ENCODE data around the gene KRT26. TPM values are rescaled to one million over a fixed set of nuclear protein-coding genes. Genes with fewer than 3 reads are reported as not detected.

KRT26 gene
- total and polyA plus RNA-seq, 2 of the 4 experiments (the other 2 are of a cell fraction): not detected

- H3K27ac ChIP-seq (ENCODE audit: insufficient read depth, low read length): no peak overlapping the region
- H2BK15ac ChIP-seq (ENCODE audit: low read depth, low read length): no peak overlapping the region
- no peak overlapping the region for H4K5ac ChIP-seq (ENCODE audit: low read depth, low read length)
- no peak overlapping the region for H3K4me3 ChIP-seq (ENCODE audit: insufficient read depth, low read depth, low read length)
- H2BK5ac ChIP-seq (ENCODE audit: low read depth, low read length, poor library complexity, severe bottlenecking): no peak overlapping the region
- 17% methylated on average over 2 of the region's 8 CpGs; no CpG with 5 or more reads in 1 of the 2 experiments for WGBS, 2 experiments (ENCODE audit: extremely low coverage in 2 of 2, insufficient read length in 1 of 2)
- no peak overlapping the region for H4K91ac ChIP-seq (ENCODE audit: insufficient read depth, low read depth, low read length)
- H3K9me3 ChIP-seq (ENCODE audit: control insufficient read depth, insufficient read depth, low read length): no peaks in the 10 kb centered on the region
- H3K9ac ChIP-seq (ENCODE audit: low read depth, low read length): no peak overlapping the region
- H2BK20ac ChIP-seq (ENCODE audit: low read depth, low read length): no peak overlapping the region
- H3K4me2 ChIP-seq (ENCODE audit: low read depth, low read length): no peak overlapping the region
- no peaks in the 10 kb centered on the region for H3K4me1 ChIP-seq (ENCODE audit: control insufficient read depth, insufficient read depth, low read length)
- H3K23ac ChIP-seq (ENCODE audit: low read depth, low read length): no peak overlapping the region
- ATAC-seq (ENCODE audit: low read depth) (no peak), DNase-seq (no peak)
- no peak for TF ChIP-seq CEBPB (IDR thresholded peaks at IDR 0.05; ENCODE audit: low read depth, low read length)
- no peak for TF ChIP-seq BHLHE40 (IDR thresholded peaks at IDR 0.05; ENCODE audit: low read depth, low read length)
- no peak overlapping the region for H2AK9ac ChIP-seq (replicated peaks; ENCODE audit: low read depth, low read length, poor library complexity)
- POLR2A ChIA-PET (ENCODE audit: unreplicated experiment): no interaction called here
- no peaks in the 10 kb centered on the region for H4K20me1 ChIP-seq (ENCODE audit: insufficient read depth, low read length)
- intact Hi-C loops (cut with micrococcal nuclease): no loop called here
- H3K14ac ChIP-seq (replicated peaks; ENCODE audit: low read depth, low read length): no peak overlapping the region
- H4K8ac ChIP-seq (ENCODE audit: low read depth in 2 of 2, low read length in 2 of 2): no peak overlapping the region
- no peak overlapping the region for H3K56ac ChIP-seq (ENCODE audit: extremely low read depth, insufficient read depth, low read length)
- H2AK5ac ChIP-seq (ENCODE audit: low read depth, low read length): no peak overlapping the region
- no TSS peak for BruUV-seq (replicated peaks)
- no peaks in the 10 kb centered on the region for H3K9me1 ChIP-seq (ENCODE audit: insufficient read depth, low read length)
- peaks cover 47% of the 10 kb centered on the region for H3K27me3 ChIP-seq (ENCODE audit: control insufficient read depth, insufficient read depth, low read length)
- H3K18ac ChIP-seq (ENCODE audit: low read depth, low read length): no peak overlapping the region
- dilution Hi-C loops (cut with HindIII; ENCODE audit: low sequenced_read_pairs, unreplicated experiment): no loop called here
- H3K36me3 ChIP-seq (ENCODE audit: control insufficient read depth, insufficient read depth, low read length): no peaks in the 10 kb centered on the region
- no peaks in the 10 kb centered on the region for H3K79me1 ChIP-seq (ENCODE audit: low read depth in 1 of 2, low read length in 2 of 2)
- no peak overlapping the region for H2AFZ ChIP-seq (replicated peaks; ENCODE audit: low read length, poor library complexity)
- in situ Hi-C loops (cut with MboI; ENCODE audit: low sequenced_read_pairs): no loop called here
- H3K4ac ChIP-seq (ENCODE audit: low read depth, low read length): no peak overlapping the region
- H2BK120ac ChIP-seq (ENCODE audit: low read depth, low read length): no peak overlapping the region
- CTCF ChIA-PET: interaction anchor here (0.7 to 0.9 kb wide), 2 partner anchors 13 to 118 kb away, joined by 3 to 6 read pairs; no protein-coding TSS in a partner anchor
These were observed 53.1 kb downstream of the KRT26 start for GRCh38 chr17:40718930-40719329.
